ENCODE results near the gene RELCH. TPM values are rescaled to one million over a fixed set of nuclear protein-coding genes. Genes with fewer than 3 reads are reported as not detected.

The RELCH gene
- total RNA-seq, 1 donor from 2014 or later: 29.1 TPM

- intact Hi-C loops (cut with micrococcal nuclease): no loop called here
- Mint-ChIP-seq H3K9me3 (no peaks in the 10 kb centered on the region), H3K4me3 (ENCODE audit: low read depth) (no peak overlapping the region), H3K4me1 (ENCODE audit: low read depth) (peaks cover 27% of the 10 kb centered on the region), H3K27ac (no peak overlapping the region), H3K27me3 (ENCODE audit: low read depth) (no peaks in the 10 kb centered on the region), H3K36me3 (ENCODE audit: low read depth) (peaks cover 15% of the 10 kb centered on the region)
- DNase-seq (ENCODE audit: low spot score): no peak
Measured at GRCh38 chr18:62200121-62200914, 13.3 kb downstream of the RELCH start.

- peaks cover 12% of the 10 kb centered on the region for H3K36me3 Mint-ChIP-seq (ENCODE audit: low read depth)
- H3K27ac Mint-ChIP-seq: no peak overlapping the region
- no peak for DNase-seq (ENCODE audit: low spot score)
- peaks cover 21% of the 10 kb centered on the region for H3K4me1 Mint-ChIP-seq (ENCODE audit: low read depth)
- intact Hi-C loops (cut with micrococcal nuclease): no loop called here
- H3K9me3 Mint-ChIP-seq: no peaks in the 10 kb centered on the region
- H3K4me3 Mint-ChIP-seq (ENCODE audit: low read depth): no peak overlapping the region
- H3K27me3 Mint-ChIP-seq (ENCODE audit: low read depth): no peaks in the 10 kb centered on the region
Measured at GRCh38 chr18:62201870-62202269, 14.8 kb downstream of the RELCH start.

- intact Hi-C loops (cut with micrococcal nuclease): loop anchor here (5.0 kb wide), 1 partner anchor 36 kb away; no protein-coding TSS in a partner anchor
- peaks cover 14% of the 10 kb centered on the region for H3K4me1 Mint-ChIP-seq (ENCODE audit: low read depth)
- no peak for DNase-seq (ENCODE audit: low spot score)
- no peaks in the 10 kb centered on the region for H3K9me3 Mint-ChIP-seq
- H3K4me3 Mint-ChIP-seq (ENCODE audit: low read depth): no peak overlapping the region
- H3K27ac Mint-ChIP-seq: no peak overlapping the region
- H3K27me3 Mint-ChIP-seq (ENCODE audit: low read depth): no peaks in the 10 kb centered on the region
- H3K36me3 Mint-ChIP-seq (ENCODE audit: low read depth): peaks cover 23% of the 10 kb centered on the region
Measured at GRCh38 chr18:62205824-62206223, 18.8 kb downstream of the RELCH start.

DNA sequence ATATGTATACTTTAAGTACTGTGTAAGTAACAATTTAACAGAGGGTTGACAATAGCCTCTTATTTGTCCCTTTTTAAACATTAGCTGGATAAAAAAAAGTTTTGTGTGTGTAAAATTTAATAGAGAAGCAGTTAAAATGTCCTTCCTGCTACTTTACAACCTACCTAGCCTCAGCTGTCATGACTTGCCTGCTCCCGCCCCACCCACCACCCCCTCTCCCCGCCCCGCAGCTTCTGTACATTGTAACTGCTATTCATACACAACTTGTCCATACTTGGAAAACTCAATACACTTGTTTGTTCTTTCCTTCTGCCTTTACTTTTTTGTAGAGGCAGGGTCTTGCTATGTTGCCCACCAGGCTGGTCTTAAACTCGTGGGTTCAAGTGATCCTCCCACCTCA lies 19.5 kb downstream of the RELCH start:
- H3K9me3 Mint-ChIP-seq: no peaks in the 10 kb centered on the region
- peaks cover 26% of the 10 kb centered on the region for H3K36me3 Mint-ChIP-seq (ENCODE audit: low read depth)
- peaks cover 14% of the 10 kb centered on the region for H3K4me1 Mint-ChIP-seq (ENCODE audit: low read depth)
- H3K27me3 Mint-ChIP-seq (ENCODE audit: low read depth): no peaks in the 10 kb centered on the region
- no peak overlapping the region for H3K4me3 Mint-ChIP-seq (ENCODE audit: low read depth)
- H3K27ac Mint-ChIP-seq: no peak overlapping the region
- DNase-seq (ENCODE audit: low spot score): no peak
- intact Hi-C loops (cut with micrococcal nuclease): loop anchor here (5.0 kb wide), 1 partner anchor 36 kb away; no protein-coding TSS in a partner anchor

DNA sequence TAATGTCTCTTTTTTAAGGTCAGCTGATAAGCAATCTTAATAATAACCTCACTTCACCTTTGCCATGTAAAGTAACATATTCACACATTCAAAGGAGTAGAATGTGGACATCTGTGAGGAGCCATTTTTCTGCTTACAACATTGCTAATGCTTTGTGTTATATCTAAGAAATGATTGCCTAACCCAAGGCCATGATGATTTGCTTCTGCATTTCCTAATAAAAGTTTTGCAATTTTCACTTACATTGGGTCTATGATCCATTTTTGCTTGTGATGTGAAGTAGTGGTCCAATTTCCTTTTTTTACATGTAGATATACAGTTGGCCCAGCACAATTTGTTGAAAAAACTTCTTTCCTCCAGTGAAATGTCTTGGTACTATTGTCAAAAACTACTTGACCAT lies 22.0 kb downstream of the RELCH start:
- intact Hi-C loops (cut with micrococcal nuclease): loop anchor here (5.0 kb wide), 1 partner anchor 33 kb away; no protein-coding TSS in a partner anchor
- H3K9me3 Mint-ChIP-seq: no peaks in the 10 kb centered on the region
- H3K36me3 Mint-ChIP-seq (ENCODE audit: low read depth): peaks cover 36% of the 10 kb centered on the region
- no peaks in the 10 kb centered on the region for H3K27me3 Mint-ChIP-seq (ENCODE audit: low read depth)
- H3K4me1 Mint-ChIP-seq (ENCODE audit: low read depth): peaks cover 14% of the 10 kb centered on the region
- no peak for DNase-seq (ENCODE audit: low spot score)
- H3K4me3 Mint-ChIP-seq (ENCODE audit: low read depth): no peak overlapping the region
- no peak overlapping the region for H3K27ac Mint-ChIP-seq

GRCh38 chr18:62210138-62210537 lies 23.1 kb downstream of the RELCH start:
- Mint-ChIP-seq H3K4me3 (ENCODE audit: low read depth) (no peak overlapping the region), H3K9me3 (no peaks in the 10 kb centered on the region), H3K27ac (no peak overlapping the region), H3K36me3 (ENCODE audit: low read depth) (peaks cover 42% of the 10 kb centered on the region), H3K4me1 (ENCODE audit: low read depth) (peaks cover 14% of the 10 kb centered on the region), H3K27me3 (ENCODE audit: low read depth) (no peaks in the 10 kb centered on the region)
- no peak for DNase-seq (ENCODE audit: low spot score)
- intact Hi-C loops (cut with micrococcal nuclease): no loop called here

DNA sequence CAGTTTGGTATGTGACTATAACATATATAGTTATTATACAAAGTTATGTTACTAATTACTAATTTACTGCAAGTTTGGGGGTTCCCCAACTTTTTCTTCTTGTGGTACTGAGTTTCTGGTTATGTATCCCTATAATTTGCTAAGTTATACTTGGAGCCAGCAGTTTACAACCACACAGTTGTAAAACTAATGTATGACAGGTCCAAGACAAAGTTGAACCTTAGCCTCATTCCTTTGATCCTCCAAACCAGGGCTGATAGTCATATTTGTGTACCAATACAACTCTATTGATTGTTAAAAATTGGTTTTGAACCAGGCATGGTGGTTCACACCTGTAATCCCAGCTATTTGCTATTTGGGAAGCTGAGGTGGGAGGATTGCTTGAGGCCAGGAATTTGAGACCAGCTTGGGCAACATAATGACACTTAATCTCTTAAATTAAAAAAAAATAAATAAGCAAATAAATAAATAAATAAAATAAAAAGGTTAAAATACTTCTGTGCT lies 24.3 kb downstream of the RELCH start:
- Mint-ChIP-seq H3K4me3 (ENCODE audit: low read depth) (no peak overlapping the region), H3K4me1 (ENCODE audit: low read depth) (peaks cover 14% of the 10 kb centered on the region), H3K27ac (no peak overlapping the region), H3K27me3 (ENCODE audit: low read depth) (no peaks in the 10 kb centered on the region), H3K9me3 (no peaks in the 10 kb centered on the region), H3K36me3 (ENCODE audit: low read depth) (peaks cover 42% of the 10 kb centered on the region)
- intact Hi-C loops (cut with micrococcal nuclease): no loop called here
- no peak for DNase-seq (ENCODE audit: low spot score)

DNA sequence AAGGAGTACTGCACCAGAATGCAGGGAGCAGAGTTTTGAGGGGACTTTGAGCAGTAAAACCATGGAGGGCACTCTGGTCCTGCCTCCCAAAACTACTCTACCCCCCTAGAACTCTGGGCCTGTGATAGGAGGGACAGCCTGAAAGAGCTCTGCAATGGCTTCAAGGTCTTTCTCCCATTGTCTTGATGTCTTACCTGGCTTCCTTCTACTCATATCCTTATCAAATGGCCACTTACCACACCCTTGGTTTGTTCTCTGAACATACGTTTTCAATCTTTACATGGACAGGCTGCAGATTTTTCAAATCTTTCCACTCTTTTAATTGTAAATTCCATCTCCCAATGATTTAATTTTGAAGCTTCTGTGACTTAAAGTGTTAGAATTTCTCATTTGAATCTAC lies 27.7 kb downstream of the RELCH start:
- H3K27me3 Mint-ChIP-seq (ENCODE audit: low read depth): no peaks in the 10 kb centered on the region
- no peak overlapping the region for H3K4me3 Mint-ChIP-seq (ENCODE audit: low read depth)
- intact Hi-C loops (cut with micrococcal nuclease): no loop called here
- peaks cover 48% of the 10 kb centered on the region for H3K36me3 Mint-ChIP-seq (ENCODE audit: low read depth)
- peaks cover 10% of the 10 kb centered on the region for H3K4me1 Mint-ChIP-seq (ENCODE audit: low read depth)
- no peak overlapping the region for H3K27ac Mint-ChIP-seq
- no peak for DNase-seq (ENCODE audit: low spot score)
- H3K9me3 Mint-ChIP-seq: no peaks in the 10 kb centered on the region

GRCh38 chr18:62224229-62224628 lies 37.2 kb downstream of the RELCH start:
- peaks cover 66% of the 10 kb centered on the region for H3K36me3 Mint-ChIP-seq (ENCODE audit: low read depth)
- H3K4me1 Mint-ChIP-seq (ENCODE audit: low read depth): peaks cover 7% of the 10 kb centered on the region
- H3K27me3 Mint-ChIP-seq (ENCODE audit: low read depth): no peaks in the 10 kb centered on the region
- DNase-seq (ENCODE audit: low spot score): no peak
- no peak overlapping the region for H3K4me3 Mint-ChIP-seq (ENCODE audit: low read depth)
- peaks cover 21% of the 10 kb centered on the region for H3K9me3 Mint-ChIP-seq
- intact Hi-C loops (cut with micrococcal nuclease): no loop called here
- H3K27ac Mint-ChIP-seq: no peak overlapping the region

DNA sequence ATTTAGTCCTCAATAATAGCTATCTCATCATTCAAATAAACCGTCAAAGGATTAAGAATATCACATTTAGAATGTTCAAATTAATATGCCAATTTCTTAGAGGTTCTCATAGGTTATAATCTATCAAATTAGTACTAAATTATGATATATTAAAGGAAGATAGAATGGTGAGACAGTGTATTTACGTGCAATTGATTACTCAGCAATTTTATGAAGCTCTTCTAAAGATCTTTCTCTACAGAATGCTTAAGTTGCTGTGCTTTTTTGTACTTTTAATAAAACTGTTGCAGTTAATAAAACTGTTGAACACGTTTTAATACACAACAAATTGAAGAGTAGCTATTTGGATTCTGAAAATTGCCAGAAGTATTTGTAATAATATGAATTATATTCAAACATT lies 39.0 kb downstream of the RELCH start:
- Mint-ChIP-seq H3K27me3 (ENCODE audit: low read depth) (no peaks in the 10 kb centered on the region), H3K4me3 (ENCODE audit: low read depth) (no peak overlapping the region), H3K36me3 (ENCODE audit: low read depth) (peaks cover 71% of the 10 kb centered on the region), H3K9me3 (peaks cover 21% of the 10 kb centered on the region), H3K4me1 (ENCODE audit: low read depth) (peaks cover 2% of the 10 kb centered on the region), H3K27ac (no peak overlapping the region)
- no peak for DNase-seq (ENCODE audit: low spot score)
- intact Hi-C loops (cut with micrococcal nuclease): no loop called here

DNA sequence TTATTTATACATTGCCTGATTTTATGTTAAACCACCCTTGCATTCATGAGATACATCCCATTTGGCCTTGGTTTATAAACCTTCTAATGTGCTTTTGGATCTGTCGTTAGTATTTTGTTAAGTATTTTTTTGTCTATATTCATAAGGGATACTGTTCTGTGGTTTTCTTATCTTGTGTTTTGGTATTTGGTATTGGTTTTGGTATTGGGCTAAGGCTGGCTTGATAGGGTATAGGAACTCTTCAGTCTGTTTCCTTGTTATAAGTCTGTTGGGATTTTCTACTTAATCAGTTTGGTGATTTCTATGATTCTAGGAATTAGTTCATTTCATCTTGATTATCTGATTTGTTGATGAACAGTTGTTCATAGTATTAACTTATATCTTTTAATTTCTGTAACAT lies 49.2 kb downstream of the RELCH start:
- Mint-ChIP-seq H3K27me3 (ENCODE audit: low read depth) (no peaks in the 10 kb centered on the region), H3K4me1 (ENCODE audit: low read depth) (peaks cover 15% of the 10 kb centered on the region), H3K4me3 (ENCODE audit: low read depth) (no peak overlapping the region), H3K9me3 (peaks cover 17% of the 10 kb centered on the region), H3K36me3 (ENCODE audit: low read depth) (peaks cover 64% of the 10 kb centered on the region), H3K27ac (no peak overlapping the region)
- no peak for DNase-seq (ENCODE audit: low spot score)
- intact Hi-C loops (cut with micrococcal nuclease): no loop called here

DNA sequence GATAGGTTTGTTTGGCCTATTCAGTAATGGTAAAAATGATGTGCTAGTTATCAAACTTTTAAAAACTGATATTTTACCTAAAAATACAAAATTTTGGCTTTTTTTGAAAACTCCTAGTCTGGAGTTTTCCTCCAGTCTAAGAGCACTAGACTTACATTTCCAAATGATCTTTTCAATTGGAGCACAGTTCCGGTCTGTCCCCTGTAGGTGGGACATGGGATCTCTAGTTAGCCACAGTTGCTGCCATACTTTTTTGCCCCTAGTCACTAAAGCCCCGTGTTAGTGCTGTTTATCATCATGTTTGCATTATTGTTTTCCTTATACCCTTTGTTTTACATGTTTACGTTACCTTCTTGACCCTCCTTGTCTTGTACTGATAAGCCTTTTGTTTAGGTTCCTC lies 52.4 kb downstream of the RELCH start:
- intact Hi-C loops (cut with micrococcal nuclease): no loop called here
- peaks cover 15% of the 10 kb centered on the region for H3K4me1 Mint-ChIP-seq (ENCODE audit: low read depth)
- DNase-seq (ENCODE audit: low spot score): no peak
- no peak overlapping the region for H3K27ac Mint-ChIP-seq
- H3K36me3 Mint-ChIP-seq (ENCODE audit: low read depth): peaks cover 55% of the 10 kb centered on the region
- no peaks in the 10 kb centered on the region for H3K27me3 Mint-ChIP-seq (ENCODE audit: low read depth)
- H3K9me3 Mint-ChIP-seq: peaks cover 17% of the 10 kb centered on the region
- H3K4me3 Mint-ChIP-seq (ENCODE audit: low read depth): no peak overlapping the region

DNA sequence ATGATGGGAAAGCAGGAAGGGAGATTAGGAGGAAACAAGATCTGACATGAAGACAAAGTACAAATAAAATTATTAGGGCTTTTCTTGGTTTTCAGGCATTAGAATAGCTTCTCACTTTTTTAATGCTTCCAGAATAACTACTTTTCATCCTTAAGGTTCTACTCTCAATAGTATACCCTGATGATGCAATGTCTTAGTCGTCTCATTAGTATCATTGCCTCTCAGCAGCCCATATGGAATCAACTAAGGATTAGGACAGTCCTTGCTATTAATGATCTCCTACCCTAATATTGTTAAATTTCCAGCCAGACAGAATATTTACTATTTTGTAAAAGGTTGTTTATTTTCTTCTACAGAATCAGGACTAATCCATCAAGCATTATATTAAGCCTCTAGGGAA lies 55.9 kb downstream of the RELCH start:
- Mint-ChIP-seq H3K27me3 (ENCODE audit: low read depth) (no peaks in the 10 kb centered on the region), H3K36me3 (ENCODE audit: low read depth) (peaks cover 44% of the 10 kb centered on the region), H3K9me3 (peaks cover 3% of the 10 kb centered on the region), H3K4me1 (ENCODE audit: low read depth) (peaks cover 5% of the 10 kb centered on the region), H3K27ac (no peak overlapping the region), H3K4me3 (ENCODE audit: low read depth) (no peak overlapping the region)
- DNase-seq (ENCODE audit: low spot score): no peak
- intact Hi-C loops (cut with micrococcal nuclease): loop anchor here (5.0 kb wide), 1 partner anchor 36 kb away; no protein-coding TSS in a partner anchor

All from activated T-helper 2 cell treated with anti-CD3 and anti-CD28 coated beads, Interferon-gamma antibody, Interleukin-2, Interleukin-4, amounts not matched to agents 10 μg/mL and 5 μg/mL and 100 μg/mL, durations not matched to agents 14 hours and 24 hours and 36 hours (primary cell).